ENCODE data around the gene KIF21B.

- no peak for TF ChIP-seq CTCF (IDR thresholded peaks at IDR 0.05; ENCODE audit: low read depth, low read length)
- no peak for TF ChIP-seq EZH2phosphoT487 (IDR thresholded peaks at IDR 0.05; ENCODE audit: low read depth)
Observed at GRCh38 chr1:201064806-201065205, 41.3 kb upstream of the KIF21B start.

All from OCI-LY3 (cell line).